ENCODE data around the gene DISC1.
"Not testable (repeated sequence)": the region's sequence is repeated elsewhere in the genome, so short reads cannot be mapped to it uniquely, and the experiment has no call there.

DISC1 gene

GRCh38 chr1:231957359-231957758 lies 330.8 kb downstream of the DISC1 start:
- no peak for DNase-seq (ENCODE audit: low read depth in 2 of 2)

DNA sequence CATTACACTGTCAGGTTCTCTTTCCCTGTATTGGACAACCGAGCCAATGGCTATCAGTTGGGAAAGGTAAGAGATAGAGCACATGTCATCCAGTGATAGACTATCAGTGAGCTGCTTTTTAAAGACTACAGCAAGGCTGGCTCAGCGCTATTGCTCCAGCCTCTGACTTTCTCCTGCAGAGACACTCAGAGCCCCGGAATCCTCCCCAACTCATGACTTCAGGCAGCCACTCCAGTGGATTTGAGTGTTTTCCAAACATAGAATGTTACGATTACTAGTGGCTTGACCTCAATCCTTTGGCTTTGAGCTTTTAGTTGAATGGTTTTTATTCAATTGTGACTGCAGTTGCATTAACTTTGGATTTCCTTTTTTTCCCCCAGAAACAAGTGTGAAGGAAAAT lies 331.9 kb downstream of the DISC1 start:
- DNase-seq (ENCODE audit: low read depth in 2 of 2): no peak

- no peak for DNase-seq (ENCODE audit: low read depth in 2 of 2)
These were observed 332.8 kb downstream of the DISC1 start for GRCh38 chr1:231959225-231959884.

DNA sequence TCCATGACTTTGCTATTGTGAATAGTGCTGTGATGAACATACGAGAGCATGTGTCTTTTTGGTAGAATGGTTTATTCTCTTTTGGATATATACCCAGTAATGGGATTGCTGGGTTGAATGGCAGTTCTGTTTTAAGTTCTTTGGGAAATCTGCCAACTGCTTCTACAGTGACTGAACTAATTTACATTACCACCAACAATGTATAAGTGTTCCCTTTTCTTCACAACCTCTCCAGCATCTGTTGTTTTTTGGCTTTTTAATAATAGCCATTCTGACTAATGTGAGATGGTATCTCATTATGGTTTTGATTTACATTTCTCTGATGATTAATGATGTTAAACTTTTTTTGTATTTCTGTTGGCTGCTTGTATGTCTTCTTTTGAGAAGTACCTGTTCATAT lies 335.2 kb downstream of the DISC1 start:
- DNase-seq (ENCODE audit: low read depth in 2 of 2): not testable (repeated sequence)

DNA sequence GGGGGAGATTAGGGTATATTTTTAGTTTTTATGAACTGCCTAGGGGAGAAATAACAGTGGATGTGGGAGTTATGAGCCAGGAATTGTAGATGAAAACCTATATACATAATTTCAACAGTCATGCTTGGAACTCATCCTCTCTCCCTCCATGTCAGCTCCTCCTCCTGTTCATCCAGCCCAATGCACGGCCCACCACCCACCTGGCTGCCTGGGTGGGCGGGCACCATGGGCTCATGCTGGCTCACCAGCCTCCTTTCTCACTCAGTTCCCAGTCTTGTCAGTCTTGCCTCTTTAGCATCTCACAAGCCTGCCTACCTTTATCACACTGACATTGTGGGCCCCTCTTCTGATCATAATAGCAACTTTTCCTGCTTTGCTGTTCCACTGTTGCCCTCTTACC lies 336.0 kb downstream of the DISC1 start:
- DNase-seq (ENCODE audit: low read depth in 2 of 2): no peak

DNA sequence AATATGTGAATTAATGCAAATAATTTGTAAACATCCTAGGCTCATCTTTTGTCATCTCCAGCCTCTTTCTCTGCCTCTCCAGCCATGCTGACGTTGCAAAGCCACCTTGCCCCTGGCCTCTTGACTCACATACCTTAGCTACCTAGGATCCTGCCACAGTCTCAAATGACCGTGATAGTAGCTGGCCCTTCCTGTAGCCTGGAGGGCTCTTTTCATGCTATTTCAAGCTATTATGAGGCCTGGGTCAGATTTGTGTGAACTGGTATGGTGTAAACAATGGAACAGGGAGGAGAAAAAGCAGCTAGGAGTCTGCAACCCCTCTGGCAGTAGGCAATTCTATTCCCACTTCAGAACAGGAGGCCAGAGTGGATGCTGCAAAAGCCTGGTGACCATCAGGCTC lies 337.7 kb downstream of the DISC1 start:
- DNase-seq (ENCODE audit: low read depth in 2 of 2): no peak

DNA sequence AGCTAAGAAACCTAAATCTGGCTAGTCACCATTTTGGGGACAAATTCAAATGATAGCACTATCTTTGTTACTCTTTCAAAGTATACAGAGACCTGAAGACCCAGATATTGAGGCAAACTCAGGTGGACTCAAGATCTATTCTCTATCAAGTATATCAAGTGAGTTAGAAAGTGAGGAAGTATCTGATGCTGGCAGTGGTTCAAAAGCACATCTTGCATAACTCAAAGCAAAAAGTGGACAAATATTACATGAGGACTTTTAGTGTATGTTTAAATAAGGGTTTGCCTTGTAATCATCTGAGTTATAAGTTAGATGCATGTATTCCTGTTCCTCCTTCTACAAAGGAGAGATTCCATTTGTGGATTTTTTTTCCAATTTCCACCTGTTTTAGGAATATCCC lies 338.4 kb downstream of the DISC1 start:
- no peak for DNase-seq (ENCODE audit: low read depth in 2 of 2)

- no peak for DNase-seq (ENCODE audit: low read depth in 2 of 2)
These were observed 339.0 kb downstream of the DISC1 start for GRCh38 chr1:231965615-231966014.

GRCh38 chr1:231966983-231967382 lies 340.4 kb downstream of the DISC1 start:
- no peak for DNase-seq (ENCODE audit: low read depth in 2 of 2)

DNA sequence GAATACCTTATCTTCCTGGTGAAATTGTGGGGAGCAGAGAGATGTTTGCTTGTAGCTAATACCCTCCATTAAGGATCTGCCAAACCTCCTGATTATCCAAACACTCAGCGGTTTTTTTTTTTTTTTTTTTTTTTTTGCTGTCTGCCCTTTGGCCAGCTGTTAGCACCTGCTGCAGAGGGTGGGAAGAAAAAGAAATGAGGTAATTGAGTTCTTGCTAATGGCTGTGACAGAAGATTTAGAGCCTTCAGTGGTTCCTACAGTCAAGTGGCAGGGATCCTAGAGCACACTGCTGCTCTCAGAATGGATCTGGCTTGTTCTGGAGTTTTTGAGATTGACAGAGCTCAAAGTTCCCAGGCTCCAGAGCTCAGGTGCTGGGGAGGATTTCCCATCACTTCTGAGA lies 342.5 kb downstream of the DISC1 start:
- DNase-seq (ENCODE audit: low read depth in 2 of 2): no peak

DNA sequence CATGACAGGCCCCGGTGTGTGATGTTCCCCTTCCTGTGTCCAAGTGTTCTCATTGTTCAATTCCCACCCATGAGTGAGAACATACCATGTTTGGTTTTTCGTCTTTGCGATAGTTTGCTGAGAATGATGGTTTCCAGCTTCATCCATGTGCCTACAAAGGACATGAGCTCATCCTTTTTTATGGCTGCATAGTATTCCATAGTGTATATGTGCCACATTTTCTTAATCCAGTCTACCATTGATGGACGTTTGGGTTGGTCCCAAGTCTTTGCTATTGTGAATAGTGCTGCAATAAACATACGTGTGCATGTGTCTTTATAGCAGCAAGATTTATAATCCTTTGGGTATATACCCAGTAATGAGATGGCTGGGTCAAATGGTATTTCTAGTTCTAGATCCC lies 343.2 kb downstream of the DISC1 start:
- DNase-seq (ENCODE audit: low read depth in 2 of 2): not testable (repeated sequence)

DNA sequence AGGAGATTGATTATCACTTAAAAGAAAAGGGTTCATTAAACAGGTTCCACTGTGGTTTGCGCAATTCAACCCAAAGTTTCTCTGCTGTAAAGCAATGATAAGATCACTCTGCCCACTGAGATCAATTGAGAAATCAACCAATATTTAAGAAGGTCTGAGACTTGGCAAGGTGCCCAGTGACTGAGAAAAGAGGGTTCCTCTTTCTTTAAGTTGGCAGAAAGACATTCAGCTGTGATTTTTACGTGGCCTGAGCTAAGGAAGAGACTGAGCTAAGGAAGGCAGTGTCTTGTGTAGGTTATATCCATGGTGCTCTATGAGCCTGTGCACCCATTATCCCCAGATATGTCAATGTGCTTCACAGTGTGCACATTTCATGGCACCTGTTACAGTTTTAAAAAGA lies 344.1 kb downstream of the DISC1 start:
- no peak for DNase-seq (ENCODE audit: low read depth in 2 of 2)

GRCh38 chr1:231971397-231972110 lies 345.0 kb downstream of the DISC1 start:
- no peak for DNase-seq (ENCODE audit: low read depth in 2 of 2)

- DNase-seq (ENCODE audit: low read depth in 2 of 2): no peak
These were observed 345.5 kb downstream of the DISC1 start for GRCh38 chr1:231972111-231972445.

DNA sequence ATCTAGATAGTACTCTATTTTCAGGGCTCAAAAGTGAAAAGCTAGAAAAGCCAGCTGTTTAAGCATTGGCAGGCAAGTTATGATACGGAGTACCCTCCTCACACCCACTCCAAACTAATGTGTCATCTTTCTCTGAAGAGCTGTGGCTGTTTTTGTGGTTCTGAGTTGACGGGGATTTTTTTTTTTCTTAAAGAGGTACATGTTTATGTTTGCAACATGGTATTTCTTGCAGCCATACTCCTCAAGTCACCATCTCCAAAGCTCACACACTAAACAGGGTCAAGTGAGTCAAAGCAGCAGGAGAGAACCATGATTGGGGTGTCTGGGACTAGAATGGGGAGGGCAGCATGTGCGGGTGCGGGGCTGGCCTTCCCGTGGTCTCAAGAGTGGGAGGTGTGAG lies 347.2 kb downstream of the DISC1 start:
- DNase-seq (ENCODE audit: low read depth in 2 of 2): no peak

DNA sequence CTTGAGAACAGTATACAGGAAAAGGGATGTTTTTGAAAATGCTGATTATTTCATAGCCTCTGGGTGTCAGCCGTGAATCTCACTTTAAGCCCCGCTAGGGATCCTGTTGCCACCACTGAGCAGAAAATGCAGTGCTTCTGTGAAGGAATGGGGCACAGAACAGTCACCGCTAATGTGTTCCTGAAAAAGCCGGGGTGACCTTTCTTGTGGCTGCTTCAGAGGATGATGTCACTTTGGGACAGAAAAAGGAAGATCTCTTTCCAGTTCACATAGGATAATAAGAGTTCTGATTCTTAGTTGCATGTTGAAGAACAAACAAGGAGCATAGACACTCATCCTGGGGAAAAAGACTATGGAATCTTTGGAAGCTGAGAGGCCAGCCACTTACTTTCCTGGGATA lies 349.6 kb downstream of the DISC1 start:
- DNase-seq (ENCODE audit: low read depth in 2 of 2): no peak

- no peak for DNase-seq (ENCODE audit: low read depth in 2 of 2)
These were observed 355.1 kb downstream of the DISC1 start for GRCh38 chr1:231981675-231982074.

- DNase-seq (ENCODE audit: low read depth in 2 of 2): no peak
These were observed 356.4 kb downstream of the DISC1 start for GRCh38 chr1:231982871-231983587.

DNA sequence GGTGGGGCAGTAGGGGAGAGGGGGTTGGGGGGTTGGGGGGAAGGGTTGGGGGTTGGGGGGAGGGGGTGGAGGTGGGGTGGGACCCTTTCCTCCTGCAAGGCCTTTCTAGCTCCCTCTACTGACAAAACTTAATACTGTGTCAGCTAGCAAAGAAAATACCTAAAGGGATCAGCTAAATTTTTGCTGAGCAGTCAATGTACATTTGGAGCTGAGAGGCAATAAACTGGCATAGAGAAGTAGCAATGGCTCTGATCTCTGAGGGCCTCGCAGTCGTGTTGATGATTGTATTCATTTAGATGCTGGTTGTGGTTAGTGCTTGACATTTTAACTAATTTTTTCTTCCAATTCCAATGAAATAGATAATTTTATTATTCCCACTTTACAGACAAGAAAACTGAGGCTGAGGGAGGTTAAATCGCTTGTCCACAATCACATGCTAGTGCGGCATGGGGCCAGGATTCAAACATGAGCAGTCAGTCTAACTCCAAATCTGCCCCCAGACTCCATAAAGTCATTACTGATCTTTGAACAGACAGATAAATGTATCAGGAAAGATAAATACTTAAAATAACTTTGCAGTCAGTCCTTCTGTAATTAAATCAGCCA lies 357.1 kb downstream of the DISC1 start:
- DNase-seq (ENCODE audit: low read depth in 2 of 2): no peak

DNA sequence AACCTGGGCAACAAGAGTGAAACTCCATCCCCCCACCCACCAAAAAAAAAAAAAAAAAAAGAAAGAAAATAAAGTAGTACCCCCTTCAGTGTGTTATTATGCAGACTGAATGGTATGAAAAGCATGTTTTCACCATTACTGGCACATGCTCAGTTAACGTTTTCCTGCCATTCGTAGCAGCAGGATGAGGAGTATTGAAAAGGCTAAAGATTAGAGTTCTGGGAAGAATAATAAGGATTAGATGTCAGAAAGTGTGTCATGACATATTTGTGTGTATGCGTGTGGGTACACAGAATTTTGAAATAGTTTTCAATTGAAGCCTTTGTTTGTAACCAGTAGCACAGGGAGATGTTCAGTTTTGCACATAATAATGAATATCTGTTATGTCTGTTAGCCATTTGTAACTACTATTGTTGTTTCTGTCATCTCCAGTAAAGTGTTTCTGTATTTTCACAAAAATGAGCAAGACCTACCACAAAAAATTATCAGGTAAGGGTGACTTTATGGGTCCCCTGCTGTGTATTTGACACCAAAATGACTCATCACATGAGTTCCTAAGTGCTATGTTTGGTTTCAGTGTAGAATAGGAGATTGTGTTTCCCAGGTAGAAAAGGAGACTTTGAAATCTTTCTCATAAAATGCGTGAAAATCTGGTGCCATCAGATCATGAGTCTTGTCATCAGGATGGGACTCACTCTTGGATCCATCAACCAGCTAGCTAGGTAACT lies 358.9 kb downstream of the DISC1 start:
- DNase-seq (ENCODE audit: low read depth in 2 of 2): no peak

GRCh38 chr1:231986631-231987336 lies 360.2 kb downstream of the DISC1 start:
- no peak for DNase-seq (ENCODE audit: low read depth in 2 of 2)

Measured in stimulated activated CD4-positive, alpha-beta T cell treated with anti-CD3 and anti-CD28 coated beads, Interleukin-12 subunit alpha, Interleukin-12 subunit beta, amount 100 ng/mL, for 24 hours (primary cell).